Smooth muscle cell (in vitro differentiated cells): Measurements from ENCODE around the gene HELT. TPM values are rescaled to one million over a fixed set of nuclear protein-coding genes. Genes with fewer than 3 reads are reported as not detected.

Source experiments
- DNase-seq: peaks from one replicate; lab custom pipeline; 2025; ENCODE audit not compliant: unreplicated experiment; lab: John Stamatoyannopoulos, UW
- H2AFZ ChIP-seq: fragments of 200-600 bp; sonication (generic); 2 replicates; pipeline ENCODE4 v1.6.0; 2016; ENCODE audit warnings: antibody characterized with exemption, low read depth, mild to moderate bottlenecking
- H3F3A ChIP-seq: fragments of 200-600 bp; sonication (generic); 2 replicates; pipeline ENCODE4 v1.6.0; 2017; ENCODE audit warnings: antibody characterized with exemption, low read depth
- H3K27ac ChIP-seq: fragments of 200-600 bp; sonication (generic); 2 replicates; pipeline ENCODE4 v1.5.1; 2016; ENCODE audit warnings: low read depth, mild to moderate bottlenecking
- H3K27me3 ChIP-seq: fragments of 200-600 bp; sonication (generic); 2 replicates; pipeline ENCODE4 v1.6.1; 2016; ENCODE audit warnings: low read depth, mild to moderate bottlenecking
- H3K36me3 ChIP-seq: fragments of 200-600 bp; sonication (generic); 2 replicates; pipeline ENCODE4 v1.5.1; 2016; ENCODE audit warnings: low read depth
- H3K4me1 ChIP-seq: fragments of 200-600 bp; sonication (generic); 2 replicates; pipeline ENCODE4 v1.5.1; 2016; ENCODE audit warnings: low read depth
- H3K4me2 ChIP-seq: fragments of 200-600 bp; sonication (generic); 2 replicates; pipeline ENCODE4 v1.6.0; 2016; ENCODE audit warnings: mild to moderate bottlenecking
- H3K4me3 ChIP-seq: fragments of 200-600 bp; sonication (generic); 2 replicates; pipeline ENCODE4 v1.5.1; 2016; ENCODE audit warnings: mild to moderate bottlenecking
- H3K79me2 ChIP-seq: fragments of 200-600 bp; sonication (generic); 2 replicates; pipeline ENCODE4 v1.6.0; 2016; ENCODE audit warnings: low read depth, mild to moderate bottlenecking
- H3K9ac ChIP-seq: fragments of 200-600 bp; sonication (generic); 2 replicates; pipeline ENCODE4 v1.6.0; 2016; ENCODE audit warnings: low read depth
- H3K9me3 ChIP-seq: fragments of 200-600 bp; sonication (generic); replicated peaks from 2 replicates; pipeline ENCODE4 v1.5.1; 2016; ENCODE audit warnings: low read depth
- H4K20me1 ChIP-seq: fragments of 200-600 bp; sonication (generic); 2 replicates; pipeline ENCODE4 v1.6.0; 2016; ENCODE audit warnings: low read depth
- CTCF ChIP-seq: fragments of 200-600 bp; sonication (generic); IDR thresholded peaks from 2 replicates; pipeline ENCODE4 v1.5.1; 2017; ENCODE audit warnings: borderline replicate concordance, mild to moderate bottlenecking, antibody characterized with exemption; ENCODE audit not compliant: insufficient read depth, poor library complexity, severe bottlenecking
- WGBS: methylation state at CpG from one replicate; pipeline ENCODE4 v1.1.7; 2016; ENCODE audit warnings: low lambda C conversion rate; 5-methylcytosine and 5-hydroxymethylcytosine counted together
- polyA plus RNA-seq: library from polyadenylated mRNA; unstranded; fragments of >200 nt; fragmentation: Nextera tagmentation; extraction: Ambion mirVana; gene quantifications from 2 replicates; pipeline ENCODE4 v1.2.1, GENCODE V29; 2016
- total RNA-seq: library from RNA; depleted of rRNA; stranded (reverse); fragments of >200 nt; gene quantifications from 2 replicates; pipeline ENCODE4 v1.2.3, GENCODE V29; 2014

HELT gene
- total and polyA plus RNA-seq, 2 experiments from 2014 or later, result not detected

GRCh38 chr4:185054886-185055285, 36.6 kb downstream of the HELT start:
- no peak for DNase-seq
- Histone ChIP-seq H3K27ac (no peak overlapping the region), H3K9me3 (peaks cover 4% of the 10 kb centered on the region), H3K4me3 (no peak overlapping the region), H3K79me2 (no peaks in the 10 kb centered on the region), H3K4me2 (no peak overlapping the region), H3K36me3 (no peaks in the 10 kb centered on the region), H3K4me1 (peaks cover 12% of the 10 kb centered on the region), H2AFZ (no peak overlapping the region), H4K20me1 (no peaks in the 10 kb centered on the region), H3K9ac (no peak overlapping the region), H3F3A (no peaks in the 10 kb centered on the region), H3K27me3 (no peaks in the 10 kb centered on the region)
- no peak for TF ChIP-seq CTCF
- WGBS, result 64% methylated on average over 7 of the region's 7 CpGs

- Histone ChIP-seq H3K9ac (no peak overlapping the region), H3F3A (no peaks in the 10 kb centered on the region), H3K36me3 (no peaks in the 10 kb centered on the region), H2AFZ (no peak overlapping the region), H3K27ac (no peak overlapping the region), H3K27me3 (no peaks in the 10 kb centered on the region), H4K20me1 (no peaks in the 10 kb centered on the region), H3K9me3 (no peaks in the 10 kb centered on the region), H3K79me2 (no peaks in the 10 kb centered on the region), H3K4me2 (no peak overlapping the region), H3K4me1 (no peaks in the 10 kb centered on the region), H3K4me3 (no peak overlapping the region)
- no peak for DNase-seq
- TF ChIP-seq CTCF, result no peak
- WGBS, result 78% methylated on average over 3 of the region's 3 CpGs
These were observed 43.3 kb downstream of the HELT start for GRCh38 chr4:185061610-185062009.

- H3K4me2 ChIP-seq, result no peak overlapping the region
- TF ChIP-seq CTCF, result no peak
These were observed 44.3 kb downstream of the HELT start for GRCh38 chr4:185062606-185063005.

GRCh38 chr4:185066179-185066578, 47.9 kb downstream of the HELT start:
- DNase-seq, result no peak
- Histone ChIP-seq H3K9ac (no peak overlapping the region), H3K9me3 (no peaks in the 10 kb centered on the region), H2AFZ (no peak overlapping the region), H3F3A (no peaks in the 10 kb centered on the region), H3K36me3 (no peaks in the 10 kb centered on the region), H3K4me2 (no peak overlapping the region), H3K79me2 (no peaks in the 10 kb centered on the region), H3K27me3 (no peaks in the 10 kb centered on the region), H3K4me3 (no peak overlapping the region), H3K4me1 (no peaks in the 10 kb centered on the region), H4K20me1 (no peaks in the 10 kb centered on the region), H3K27ac (no peak overlapping the region)
- no peak for TF ChIP-seq CTCF
- 83% methylated on average over 5 of the region's 5 CpGs for WGBS

More at GRCh38 chr4:185062606-185063005, 44.3 kb downstream of the HELT start:
- WGBS, result 83% methylated on average over 12 of the region's 12 CpGs
- Histone ChIP-seq H3K36me3 (no peaks in the 10 kb centered on the region), H3K9me3 (no peaks in the 10 kb centered on the region), H3K4me1 (no peaks in the 10 kb centered on the region), H3K27ac (no peak overlapping the region), H3K9ac (no peak overlapping the region), H3K27me3 (no peaks in the 10 kb centered on the region), H4K20me1 (no peaks in the 10 kb centered on the region), H3K79me2 (no peaks in the 10 kb centered on the region), H3K4me3 (no peak overlapping the region), H2AFZ (no peak overlapping the region), H3F3A (no peaks in the 10 kb centered on the region)
- DNase-seq, result no peak
